IMR-90 (cell line): ENCODE results near the gene CUX1. TPM values are rescaled to one million over a fixed set of nuclear protein-coding genes. Genes with fewer than 3 reads are reported as not detected.

Source experiments
- ATAC-seq: fragments of 200-7000 bp; cut with Tn5 transposase; 2 replicates; pipeline ENCODE4 v1.9.1; 2020; ENCODE audit warnings: low read depth, mild to moderate bottlenecking, moderate library complexity
- BruUV-seq: library from RNA; stranded (reverse); fragments of 400-500 nt; replicated peaks from 2 replicates; lab custom pipeline; 2021; lab: Mats Ljungman, UMichigan
- CTCF ChIA-PET: fragments of 300-600 bp; formaldehyde crosslinking; extraction: SDS; loops from one replicate; lab custom pipeline; 2021; ENCODE audit warnings: antibody characterized with exemption; lab: Yijun Ruan, JAX
- POLR2A ChIA-PET: fragments of 300-600 bp; sonication (Branson Sonifier 250); formaldehyde crosslinking; loops from one replicate; lab custom pipeline; 2022; ENCODE audit warnings: antibody characterized with exemption; ENCODE audit not compliant: unreplicated experiment; lab: Charles Lee
- DNase-seq: peaks from one replicate; pipeline ENCODE4 v3.0.0; 2013
- H2AFZ ChIP-seq: replicated peaks from 2 replicates; pipeline ENCODE3; 2013; ENCODE audit warnings: low read length, mild to moderate bottlenecking; ENCODE audit not compliant: poor library complexity
- H2AK5ac ChIP-seq: 2 replicates; pipeline ENCODE4 v1.6.1; 2013; ENCODE audit warnings: low read depth, low read length, inconsistent platforms
- H2AK9ac ChIP-seq: replicated peaks from 2 replicates; pipeline ENCODE3; 2013; ENCODE audit warnings: mild to moderate bottlenecking, low read depth, low read length, moderate library complexity; ENCODE audit not compliant: poor library complexity
- H2BK120ac ChIP-seq: 2 replicates; pipeline ENCODE4 v1.6.1; 2013; ENCODE audit warnings: low read depth, low read length, inconsistent platforms
- H2BK15ac ChIP-seq: 3 replicates; pipeline ENCODE4 v1.6.1; 2013; ENCODE audit warnings: low read depth, low read length, inconsistent platforms
- H2BK20ac ChIP-seq: 2 replicates; pipeline ENCODE4 v1.6.1; 2013; ENCODE audit warnings: low read depth, mild to moderate bottlenecking, inconsistent platforms, low read length, moderate library complexity
- H2BK5ac ChIP-seq: 2 replicates; pipeline ENCODE4 v1.6.1; 2013; ENCODE audit warnings: mild to moderate bottlenecking, low read depth, low read length, inconsistent platforms; ENCODE audit not compliant: poor library complexity, severe bottlenecking
- H3K14ac ChIP-seq: replicated peaks from 2 replicates; pipeline ENCODE4 v1.6.1; 2013; ENCODE audit warnings: low read depth, low read length, inconsistent platforms
- H3K18ac ChIP-seq: 2 replicates; pipeline ENCODE4 v1.6.1; 2013; ENCODE audit warnings: low read depth, low read length, control low read depth
- H3K23ac ChIP-seq: 2 replicates; pipeline ENCODE4 v1.6.1; 2013; ENCODE audit warnings: low read depth, low read length, inconsistent platforms
- H3K27ac ChIP-seq: 2 replicates; pipeline ENCODE4 v1.5.1; 2013; ENCODE audit warnings: mild to moderate bottlenecking, control low read depth, low read length; ENCODE audit not compliant: insufficient read depth
- H3K27me3 ChIP-seq: 2 replicates; pipeline ENCODE4 v1.6.1; 2013; ENCODE audit warnings: low read length; ENCODE audit not compliant: control insufficient read depth, insufficient read depth
- H3K36me3 ChIP-seq: 2 replicates; pipeline ENCODE4 v1.6.1; 2013; ENCODE audit warnings: low read length, mixed read lengths; ENCODE audit not compliant: control insufficient read depth, insufficient read depth
- H3K4ac ChIP-seq: 2 replicates; pipeline ENCODE4 v1.6.1; 2013; ENCODE audit warnings: low read depth, low read length, inconsistent platforms
- H3K4me1 ChIP-seq: 2 replicates; pipeline ENCODE4 v1.6.1; 2013; ENCODE audit warnings: low read length, mixed read lengths; ENCODE audit not compliant: control insufficient read depth, insufficient read depth
- H3K4me2 ChIP-seq: 2 replicates; pipeline ENCODE4 v1.6.1; 2013; ENCODE audit warnings: low read depth, mild to moderate bottlenecking, control low read depth, low read length, moderate library complexity
- H3K4me3 ChIP-seq: 2 replicates; pipeline ENCODE4 v1.5.1; 2013; ENCODE audit warnings: low read depth, mild to moderate bottlenecking, control low read depth, low read length, moderate library complexity; ENCODE audit not compliant: insufficient read depth
- H3K56ac ChIP-seq: 2 replicates; pipeline ENCODE4 v1.6.1; 2013; ENCODE audit warnings: low read length, inconsistent platforms; ENCODE audit not compliant: insufficient read depth; ENCODE audit errors: extremely low read depth
- H3K79me1 ChIP-seq, 2 experiments: 2 replicates each; pipeline ENCODE4 v1.6.1; 2013; ENCODE audit warnings: low read length in 2 of 2, inconsistent platforms in 1 of 2, low read depth in 1 of 2
- H3K9ac ChIP-seq: 2 replicates; pipeline ENCODE4 v1.6.1; 2013; ENCODE audit warnings: low read depth, low read length, control low read depth
- H3K9me1 ChIP-seq: 2 replicates; pipeline ENCODE4 v1.6.1; 2013; ENCODE audit warnings: low read length, inconsistent platforms; ENCODE audit not compliant: insufficient read depth
- H3K9me3 ChIP-seq: 2 replicates; pipeline ENCODE4 v1.6.1; 2013; ENCODE audit warnings: low read length; ENCODE audit not compliant: control insufficient read depth, insufficient read depth
- H4K20me1 ChIP-seq: 2 replicates; pipeline ENCODE4 v1.6.1; 2013; ENCODE audit warnings: low read length, inconsistent platforms; ENCODE audit not compliant: insufficient read depth
- H4K5ac ChIP-seq: 2 replicates; pipeline ENCODE4 v1.6.1; 2013; ENCODE audit warnings: mild to moderate bottlenecking, low read depth, low read length, control low read depth
- H4K8ac ChIP-seq, 2 experiments: 2 replicates each; pipeline ENCODE4 v1.6.1; 2013; ENCODE audit warnings: low read depth in 2 of 2, low read length in 2 of 2, control low read depth in 1 of 2, inconsistent platforms in 1 of 2
- H4K91ac ChIP-seq: 2 replicates; pipeline ENCODE4 v1.6.1; 2013; ENCODE audit warnings: low read depth, low read length, inconsistent platforms; ENCODE audit not compliant: insufficient read depth
- BHLHE40 ChIP-seq: fragments of 150-350 bp; IDR thresholded peaks from 2 replicates; pipeline ENCODE4 v1.6.1; 2016; ENCODE audit warnings: mild to moderate bottlenecking, low read depth, low read length
- CEBPB ChIP-seq: IDR thresholded peaks from 2 replicates; pipeline ENCODE4 v1.6.1; 2012; ENCODE audit warnings: low read depth, low read length, improper control_type of control experiment
- CTCF ChIP-seq: conservative IDR thresholded peaks from 2 replicates; pipeline ENCODE4 v1.5.1; 2012; ENCODE audit warnings: mild to moderate bottlenecking, low read depth, low read length, improper control_type of control experiment
- ELK1 ChIP-seq: fragments of 150-350 bp; IDR thresholded peaks from 2 replicates; pipeline ENCODE4 v1.6.1; 2016; ENCODE audit warnings: low read depth, mild to moderate bottlenecking, low read length, moderate library complexity, borderline replicate concordance
- FOS ChIP-seq: fragments of 150-350 bp; IDR thresholded peaks from 2 replicates; pipeline ENCODE4 v1.6.1; 2016; ENCODE audit warnings: low read depth, low read length
- MAFK ChIP-seq: IDR thresholded peaks from 2 replicates; pipeline ENCODE4 v1.6.1; 2012; ENCODE audit warnings: low read depth, low read length, improper control_type of control experiment
- MXI1 ChIP-seq: IDR thresholded peaks from 2 replicates; pipeline ENCODE4 v1.6.1; 2012; ENCODE audit warnings: low read depth, mild to moderate bottlenecking, low read length, moderate library complexity, borderline replicate concordance
- POLR2A ChIP-seq: IDR thresholded peaks from 2 replicates; pipeline ENCODE4 v1.6.1; 2012; ENCODE audit warnings: mild to moderate bottlenecking, low read depth, low read length
- RAD21 ChIP-seq: IDR thresholded peaks from 2 replicates; pipeline ENCODE4 v1.6.1; 2012; ENCODE audit warnings: low read length, improper control_type of control experiment
- RCOR1 ChIP-seq: IDR thresholded peaks from 2 replicates; pipeline ENCODE4 v1.6.1; 2012; ENCODE audit warnings: mild to moderate bottlenecking, low read length, improper control_type of control experiment; ENCODE audit not compliant: insufficient replicate concordance
- RFX5 ChIP-seq: IDR thresholded peaks from 2 replicates; pipeline ENCODE4 v1.8.0; 2012; ENCODE audit warnings: low read depth, mild to moderate bottlenecking, low read length, moderate library complexity
- USF2 ChIP-seq: fragments of 150-350 bp; IDR thresholded peaks from 2 replicates; pipeline ENCODE4 v1.6.1; 2017; ENCODE audit warnings: mild to moderate bottlenecking, antibody characterized with exemption, low read length, low read depth
- WGBS, 2 experiments: methylation state at CpG; one replicate each; pipeline versions ENCODE4 v1.1.5 to v1.1.7; 2013; ENCODE audit warnings: missing lambda C conversion rate in 2 of 2; ENCODE audit not compliant: insufficient read length in 1 of 2; ENCODE audit errors: extremely low coverage in 2 of 2; 5-methylcytosine and 5-hydroxymethylcytosine counted together
- dilution Hi-C: fragments of 300-500 bp; cut with HindIII; formaldehyde crosslinking; loops from one replicate; pipeline ENCODE4 v1.14.3; 2018; ENCODE audit warnings: low sequenced_read_pairs; ENCODE audit not compliant: unreplicated experiment
- in situ Hi-C: fragments of 300-500 bp; cut with MboI; formaldehyde crosslinking; loops from 3 replicates; pipeline ENCODE4 v1.14.3; 2019; ENCODE audit warnings: low sequenced_read_pairs, inconsistent platforms, mixed read lengths
- intact Hi-C: fragments of 100-400 bp; cut with micrococcal nuclease; formaldehyde crosslinking; loops from 2 replicates; pipeline ENCODE4 v1.10.0; 2022
- polyA plus RNA-seq, 3 experiments: library from polyadenylated mRNA; depleted of rRNA; stranded (reverse); fragments of >200 nt; gene quantifications; 2 replicates each; pipeline ENCODE4 v1.2.3, GENCODE V29; 2012; ENCODE audit warnings: low replicate concordance in 1 of 3
- total RNA-seq: library from RNA; depleted of rRNA; stranded (reverse); fragments of >200 nt; gene quantifications from 2 replicates; pipeline ENCODE4 v1.2.3, GENCODE V29; 2012

The CUX1 gene
- total and polyA plus RNA-seq, 2 of the 4 experiments (the other 2 are of a cell fraction): 19.7 to 46.4 TPM

- Histone ChIP-seq H2AFZ (no peak overlapping the region), H4K91ac (no peak overlapping the region), H3K27ac (no peak overlapping the region), H3K9ac (no peak overlapping the region), H2AK5ac (no peak overlapping the region), H4K8ac (no peak overlapping the region), H4K5ac (no peak overlapping the region), H3K36me3 (peaks cover 3% of the 10 kb centered on the region; the same call in 1 of the 2 replicates), H2BK20ac (no peak overlapping the region), H2BK120ac (no peak overlapping the region), H4K20me1 (peaks cover 5% of the 10 kb centered on the region; the same call in 1 of the 2 replicates), H2BK5ac (no peak overlapping the region), H2AK9ac (no peak overlapping the region), H3K14ac (no peak overlapping the region), H3K4ac (no peak overlapping the region), H3K23ac (no peak overlapping the region), H3K4me1 (peaks cover 7% of the 10 kb centered on the region), H3K18ac (no peak overlapping the region), H2BK15ac (no peak overlapping the region), H3K27me3 (no peaks in the 10 kb centered on the region), H3K79me1 (peaks cover 27 to 51% of the 10 kb centered on the region in 2 experiments), H3K9me1 (peaks cover 15% of the 10 kb centered on the region; the same call in 1 of the 2 replicates), H3K9me3 (no peaks in the 10 kb centered on the region), H3K56ac (no peak overlapping the region), H3K4me3 (no peak overlapping the region), H3K4me2 (no peak overlapping the region)
- POLR2A ChIA-PET: interaction anchor here (0.6 kb wide), 1 partner anchor 13 kb away, joined by 3 read pairs; no protein-coding TSS in a partner anchor
- 96% methylated on average over 5 of the region's 24 CpGs; no CpG with 5 or more reads in 1 of the 2 experiments for WGBS, 2 experiments
- TF ChIP-seq BHLHE40 (no peak), RFX5 (no peak), RAD21 (no peak), FOS (no peak), MAFK (no peak), CTCF (no peak), CEBPB (no peak), ELK1 (no peak), USF2 (no peak), RCOR1 (no peak), MXI1 (no peak), POLR2A (no peak)
- no peak for DNase-seq
- CTCF ChIA-PET: interaction anchor here (0.6 kb wide), 1 partner anchor 82 kb away, joined by 7 read pairs; no protein-coding TSS in a partner anchor
- ATAC-seq: no peak
- BruUV-seq: no TSS peak
- in situ Hi-C loops: no loop called here
- intact Hi-C loops: no loop called here
- dilution Hi-C loops: no loop called here
These were observed 204.6 kb downstream of the CUX1 start for GRCh38 chr7:102021841-102022618.
